DMS53 (cell line): Measurements from ENCODE around the gene SERGEF.

Experiments
- DNase-seq: peaks from one replicate; lab custom pipeline; 2025; lab: John Stamatoyannopoulos, UW

Gene SERGEF

GRCh38 chr11:17813391-17814059, 199.3 kb downstream of the SERGEF start:
- no peak for DNase-seq

- DNase-seq = no peak
Observed at GRCh38 chr11:17812865-17813187, 200.0 kb downstream of the SERGEF start.

- peak; percentile 53 for DNase-seq
Observed at GRCh38 chr11:17812091-17812864, 200.6 kb downstream of the SERGEF start.

GRCh38 chr11:17811352-17811751, 201.5 kb downstream of the SERGEF start:
- no peak for DNase-seq

DNA sequence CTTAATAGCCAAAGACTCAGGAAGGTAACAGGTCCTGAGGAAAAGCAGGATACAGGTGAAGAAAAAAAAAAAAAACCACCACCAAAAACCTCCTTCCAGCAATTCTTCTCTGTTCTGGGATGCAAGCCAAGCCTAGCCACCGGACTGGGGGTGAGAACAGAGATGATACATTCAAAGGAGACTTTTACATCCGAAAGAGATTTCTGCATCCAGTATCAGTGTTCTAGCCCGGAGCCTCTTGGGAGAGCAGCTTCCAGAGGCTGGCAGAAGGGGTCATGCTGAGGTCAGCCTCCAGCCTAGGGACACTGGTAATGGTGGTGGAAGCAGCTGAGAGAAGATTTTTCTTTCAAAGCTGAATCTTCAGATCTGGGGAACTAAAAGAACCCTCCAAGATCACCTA, 202.1 kb downstream of the SERGEF start:
- no peak for DNase-seq

DNA sequence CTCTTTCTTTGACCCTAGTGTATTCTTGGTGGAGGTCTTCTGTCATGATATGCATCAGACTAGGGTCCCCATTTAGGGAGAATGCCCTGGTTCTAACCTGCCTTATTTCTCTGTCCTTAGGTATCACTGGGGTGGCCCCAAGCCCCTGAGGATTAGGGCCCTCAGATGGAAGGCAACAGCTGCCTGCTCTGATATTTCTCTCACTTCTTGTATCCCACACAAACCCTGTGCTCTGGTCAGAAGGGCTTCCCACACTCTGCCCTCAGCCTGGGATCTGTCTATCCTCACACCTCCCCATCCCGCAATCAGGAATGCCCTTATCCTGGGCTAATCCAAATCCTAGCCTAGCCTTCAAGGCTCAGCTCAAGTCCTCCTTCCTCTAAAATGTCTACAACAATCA, 202.8 kb downstream of the SERGEF start:
- no peak for DNase-seq

GRCh38 chr11:17807034-17807433, 205.8 kb downstream of the SERGEF start:
- no peak for DNase-seq

- no peak for DNase-seq
Observed at GRCh38 chr11:17805873-17806272, 207.0 kb downstream of the SERGEF start.

GRCh38 chr11:17805043-17805442, 207.8 kb downstream of the SERGEF start:
- no peak for DNase-seq

- DNase-seq = peak; percentile 37
Observed at GRCh38 chr11:17803754-17804334, 209.0 kb downstream of the SERGEF start.

DNA sequence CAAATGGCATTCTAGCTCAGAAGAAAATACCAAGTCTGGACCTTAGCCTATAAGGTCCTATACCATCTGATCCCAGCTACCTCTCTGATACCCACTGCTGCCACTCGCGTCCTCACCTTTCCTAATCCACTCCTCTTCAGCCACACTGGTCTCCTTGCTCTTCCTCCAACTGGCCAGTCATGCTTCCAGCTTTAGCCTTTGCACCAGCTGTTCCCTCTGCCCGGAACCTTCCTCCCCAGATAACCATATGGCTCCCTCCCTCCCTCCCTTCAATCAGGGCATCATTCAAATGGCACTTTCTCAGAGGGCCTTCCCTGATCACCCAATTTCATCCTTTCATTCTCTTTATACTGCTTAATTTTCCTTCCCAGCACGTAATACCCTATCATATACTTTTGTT, 210.4 kb downstream of the SERGEF start:
- no peak for DNase-seq

GRCh38 chr11:17801166-17801565, 211.7 kb downstream of the SERGEF start:
- DNase-seq = no peak

- DNase-seq = no peak
Observed at GRCh38 chr11:17799147-17799546, 213.7 kb downstream of the SERGEF start.

DNA sequence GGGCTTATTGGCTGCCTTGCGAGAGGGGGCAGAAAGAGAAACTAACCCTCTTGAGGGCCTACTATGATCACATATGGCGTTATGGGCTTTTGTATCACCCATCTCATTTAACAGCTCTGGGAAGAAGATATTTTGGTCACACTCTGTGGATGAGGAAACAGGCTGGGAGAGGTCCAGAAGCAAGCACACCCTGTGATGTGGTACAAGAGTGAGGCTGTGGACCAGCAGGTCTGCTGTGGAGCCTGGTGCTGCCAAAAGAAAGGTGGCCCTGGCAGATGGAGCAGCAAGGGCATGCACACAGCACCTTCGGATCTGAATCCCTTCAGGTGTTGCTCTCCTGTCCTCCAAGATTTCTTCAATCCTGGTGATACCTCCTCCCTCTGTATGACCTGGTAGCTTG, 214.1 kb downstream of the SERGEF start:
- no peak for DNase-seq

DNA sequence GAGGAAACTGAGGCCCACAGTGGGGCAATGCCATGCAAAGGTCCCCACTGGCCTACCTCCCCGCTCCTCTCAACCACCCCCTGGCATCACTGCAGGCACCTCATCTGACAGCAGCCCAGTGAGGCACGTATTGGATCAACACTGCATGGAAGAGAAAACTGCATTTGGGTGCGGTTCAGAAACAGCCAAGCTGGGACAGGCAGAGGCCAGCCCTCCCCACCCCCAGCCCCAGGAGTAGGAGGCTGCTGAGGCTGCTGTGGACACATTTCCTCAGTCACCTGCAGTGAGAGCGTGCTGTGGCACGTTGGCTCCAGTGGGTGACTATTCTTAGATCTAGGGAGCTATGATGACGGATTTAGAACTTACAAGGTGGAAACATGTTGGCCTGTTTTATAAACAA, 214.6 kb downstream of the SERGEF start:
- DNase-seq = no peak

GRCh38 chr11:17796154-17796553, 216.7 kb downstream of the SERGEF start:
- DNase-seq = no peak

- no peak for DNase-seq
Observed at GRCh38 chr11:17794981-17795380, 217.9 kb downstream of the SERGEF start.

DNA sequence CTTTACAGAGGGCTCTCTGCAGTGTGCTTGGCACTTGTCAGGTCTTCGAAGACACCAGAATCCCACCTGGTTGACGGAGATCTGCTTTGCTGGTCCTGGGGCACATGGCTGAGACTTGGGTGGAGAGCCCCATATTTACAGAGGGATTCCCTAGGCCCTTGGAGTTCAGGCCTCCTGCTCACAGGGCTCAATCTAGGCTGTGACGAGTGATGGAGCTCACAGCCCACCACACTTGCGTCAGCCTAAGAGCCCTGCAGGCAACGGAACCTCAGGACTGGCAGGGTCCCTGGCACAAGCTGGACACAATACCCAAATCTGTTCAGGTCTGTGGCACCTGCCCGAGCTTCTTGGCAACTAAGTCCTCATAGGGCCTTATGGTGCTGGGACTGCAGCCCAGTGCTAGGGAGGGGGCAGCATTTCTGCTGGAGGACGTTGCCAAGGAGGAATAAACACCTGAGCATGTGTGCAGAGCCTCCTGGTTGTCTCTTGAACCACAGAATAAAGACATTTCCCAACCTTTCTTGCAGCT, 219.1 kb downstream of the SERGEF start:
- no peak for DNase-seq

DNA sequence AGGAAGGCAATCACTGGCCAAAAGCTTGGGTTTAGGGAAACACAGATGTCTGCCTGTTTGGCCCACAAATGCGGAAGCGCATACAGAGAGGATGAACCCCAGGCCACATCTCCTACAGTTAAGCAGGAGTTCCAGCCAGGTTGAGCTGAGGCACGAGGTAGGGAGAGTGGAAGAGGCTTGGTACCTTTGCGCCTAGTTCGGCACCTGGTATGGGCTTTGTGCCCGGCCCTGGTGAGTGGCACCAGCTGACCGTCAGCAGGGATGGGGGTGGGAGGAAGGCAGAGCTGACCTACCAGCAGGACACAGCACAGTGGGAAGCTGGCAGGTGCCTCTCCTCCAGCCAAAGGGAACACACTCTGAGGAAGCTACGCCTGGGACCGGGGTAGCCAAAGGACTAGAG, 220.7 kb downstream of the SERGEF start:
- no peak for DNase-seq

GRCh38 chr11:17791144-17791543, 221.7 kb downstream of the SERGEF start:
- DNase-seq = no peak

- DNase-seq = peak; percentile 77
Observed at GRCh38 chr11:17790453-17790852, 222.4 kb downstream of the SERGEF start.

DNA sequence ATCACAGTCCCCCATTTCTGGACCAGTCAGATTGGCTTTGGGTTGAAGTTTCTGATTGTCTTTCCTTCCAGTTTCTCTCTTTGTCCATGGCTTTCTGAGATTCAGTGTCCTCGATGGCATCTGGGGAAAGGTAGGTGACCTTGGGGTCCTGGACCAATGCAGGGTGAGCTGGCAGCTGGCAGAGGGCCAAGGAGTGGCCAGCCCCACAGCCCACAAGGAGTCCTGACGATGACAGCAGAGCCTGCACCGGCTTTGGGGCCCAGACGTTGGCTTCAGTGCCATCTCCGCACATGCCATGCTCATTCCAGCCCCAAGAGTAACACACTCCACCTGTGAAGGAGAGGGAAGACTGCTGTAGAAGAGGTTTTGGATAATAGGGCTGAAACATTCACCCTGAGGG, 224.8 kb downstream of the SERGEF start:
- DNase-seq = no peak

DNA sequence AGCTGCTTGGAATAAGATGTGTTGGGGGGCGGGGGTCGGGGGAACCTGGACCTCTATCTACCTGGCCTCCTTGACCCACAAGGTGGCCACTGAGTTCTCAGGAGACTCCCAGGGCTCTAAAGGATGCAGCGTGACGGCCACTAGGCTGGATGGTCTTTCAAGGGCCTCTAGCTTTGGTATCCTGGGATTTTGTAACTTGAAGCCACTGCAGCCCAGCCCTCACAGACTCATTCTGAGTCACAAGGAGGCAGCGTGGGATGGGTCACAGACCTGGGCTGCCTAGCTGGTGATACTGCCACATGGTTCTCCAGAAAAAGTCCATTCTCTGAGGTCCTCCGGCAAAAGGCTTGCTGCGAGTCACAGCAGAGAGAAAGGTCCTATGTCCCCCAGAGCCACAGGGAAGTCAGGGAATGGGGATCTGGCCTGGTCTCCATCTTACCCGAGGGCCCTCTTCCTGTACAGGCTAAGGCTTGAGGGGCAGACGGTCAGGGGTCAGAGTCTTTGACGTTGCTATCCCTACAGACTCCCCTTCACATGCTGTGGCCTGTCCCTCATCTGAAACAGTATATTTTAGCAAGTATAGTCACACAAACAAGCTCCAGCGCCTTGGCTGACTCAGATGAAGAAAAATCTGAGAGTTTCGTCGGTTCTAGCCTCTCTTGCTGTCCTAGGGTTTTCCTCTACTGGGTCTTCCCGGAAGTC, 225.9 kb downstream of the SERGEF start:
- DNase-seq = no peak
